Spleen (tissue), 11 donors: ENCODE measurements around the gene SEMA3F. TPM values are rescaled to one million over a fixed set of nuclear protein-coding genes. Genes with fewer than 3 reads are reported as not detected.

Experiments
- DNase-seq: peaks from one replicate; pipeline ENCODE4 v3.0.0-alpha.2; 2020
- H3K27ac ChIP-seq, 8 donors: fragments of 200-600 bp; sonication (generic) in 7 of 8; 1 replicate in 4 of 8; 2 replicates in 4 of 8; pipeline versions ENCODE4 v1.5.0 to v1.8.0; 2016 to 2021; ENCODE audit warnings: inconsistent platforms in 4 of 8, mild to moderate bottlenecking in 4 of 8, moderate library complexity in 1 of 8
- H3K27me3 ChIP-seq, 7 donors: fragments of 200-600 bp; sonication (generic) in 6 of 7; replicated peaks in 1 of 7; 1 replicate in 4 of 7; 2 replicates in 3 of 7; pipeline versions ENCODE4 v1.5.0 to v1.8.0; 2016 to 2021; ENCODE audit warnings: inconsistent platforms in 3 of 7, mild to moderate bottlenecking in 1 of 7
- H3K36me3 ChIP-seq, 6 donors: fragments of 200-600 bp; sonication (generic) in 5 of 6; 1 replicate in 4 of 6; 2 replicates in 2 of 6; pipeline versions ENCODE4 v1.5.0 to v1.8.0; 2016 to 2021; ENCODE audit warnings: inconsistent platforms in 2 of 6
- H3K4me1 ChIP-seq, 6 donors: fragments of 200-600 bp; sonication (generic) in 5 of 6; 1 replicate in 3 of 6; 2 replicates in 3 of 6; pipeline versions ENCODE4 v1.5.0 to v1.8.0; 2016 to 2021; ENCODE audit warnings: inconsistent platforms in 3 of 6
- H3K4me3 ChIP-seq, 8 donors: fragments of 200-600 bp; sonication (generic) in 7 of 8; 1 replicate in 4 of 8; 2 replicates in 4 of 8; pipeline versions ENCODE4 v1.5.0 to v1.8.0; 2016 to 2021; ENCODE audit warnings: inconsistent platforms in 4 of 8, mild to moderate bottlenecking in 4 of 8, moderate library complexity in 2 of 8
- H3K9me3 ChIP-seq, 8 donors: fragments of 200-600 bp; sonication (generic) in 7 of 8; 1 replicate in 4 of 8; 2 replicates in 4 of 8; pipeline versions ENCODE4 v1.5.0 to v1.8.0; 2016 to 2021; ENCODE audit warnings: inconsistent platforms in 4 of 8
- POLR2A ChIP-seq, 3 donors: fragments of 450-650 bp; IDR thresholded peaks; one replicate each; pipeline ENCODE4 v1.5.1; 2017; ENCODE audit warnings: antibody characterized with exemption in 3 of 3, mild to moderate bottlenecking in 1 of 3
- POLR2AphosphoS5 ChIP-seq, 3 donors: sonication (generic); formaldehyde crosslinking; IDR thresholded peaks; one replicate each; pipeline ENCODE4 v1.5.1; 2017; ENCODE audit warnings: antibody characterized with exemption in 3 of 3
- WGBS, 5 donors: extraction: QIAGEN DNeasy Blood & Tissue Kit in 3 of 5; methylation state at CpG; one replicate each; pipeline versions ENCODE4 v1.1.5 to v1.1.7; 2013 to 2018; 5-methylcytosine and 5-hydroxymethylcytosine counted together
- intact Hi-C: fragments of 100-400 bp; cut with DNase I; formaldehyde crosslinking; loops from one replicate; pipeline ENCODE4 v1.15.0; 2023; ENCODE audit warnings: low total_unique reads
- polyA plus RNA-seq, 3 donors: library from polyadenylated mRNA; stranded (reverse); fragments of 200-250 nt; gene quantifications; one replicate each; pipeline ENCODE4 v1.2.1, GENCODE V29; 2013
- total RNA-seq, 7 donors: library from RNA; depleted of rRNA in 3 of 7; stranded (reverse); fragments of >200 nt in 3 of 7; fragmentation: NEBNext Ultra II Directional in 4 of 7; extraction: Animal tissue kit (Norgen Biotek cat#: 25700) in 4 of 7; gene quantifications; one replicate each; pipeline versions ENCODE4 v1.1.0 to v1.2.1, GENCODE V29; 2016 to 2021
- TF ChIP-seq, protein P1 (sequence below), 11 experiments: fragments of 200-600 bp in 7 of 11; fragments of 450-650 bp in 4 of 11; sonication (generic) in 4 of 11; IDR thresholded peaks in 8 of 11; conservative IDR thresholded peaks in 3 of 11; 1 replicate in 7 of 11; 2 replicates in 4 of 11; pipeline versions ENCODE4 v1.4.0 to v1.8.0; 2016 to 2021; ENCODE audit warnings: antibody characterized with exemption in 11 of 11, inconsistent platforms in 4 of 11, mild to moderate bottlenecking in 1 of 11
- donor health status: healthy with polysubstance abuse.
- donor health status: DM: no; HTN: no; CAD: no; lungs with moderate emphysema.
- donor health status: DM: no; HTN: no; CAD: no.
- donor health status: Bipolar disorder and iron deficiency.
- donor health status: healthy.
- donor health status: DM: no; HTN: no; CAD: no.
- donor health status: DM: yes; HTN: yes; CAD: no.

The SEMA3F gene
- total and polyA plus RNA-seq, 10 donors = 16.9 to 205 (median 77.9) TPM

DNA sequence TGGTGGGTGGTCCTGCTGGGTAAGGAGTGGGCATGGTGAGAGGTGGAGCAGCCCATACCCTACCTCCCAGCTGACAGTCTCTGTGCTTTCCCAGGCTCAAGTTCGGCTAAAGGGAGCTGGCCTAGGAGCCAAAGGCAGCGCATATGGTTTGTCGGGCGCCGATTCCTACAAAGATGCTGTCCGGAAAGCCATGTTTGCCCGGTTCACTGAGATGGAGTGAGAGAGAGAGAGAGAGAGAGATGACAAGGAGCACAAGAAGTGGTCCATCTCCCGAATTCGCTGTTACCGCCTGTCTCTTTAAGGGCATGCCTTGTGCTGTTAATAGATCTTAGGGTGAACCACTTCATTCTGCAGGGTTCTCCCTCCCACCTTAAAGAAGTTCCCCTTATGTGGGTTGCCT, 36.9 kb upstream of the SEMA3F start:
- no peak for DNase-seq
- Histone ChIP-seq H3K27me3 (no peaks in the 10 kb centered on the region), H3K36me3 (peaks cover 15 to 100% (median 80%) of the 10 kb centered on the region in 6 donors), H3K9me3 (no peaks in the 10 kb centered on the region), H3K4me3 (no peak overlapping the region), H3K4me1 (peaks cover 0 to 24% (median 14%) of the 10 kb centered on the region in 6 donors), H3K27ac (no peak overlapping the region)
- intact Hi-C loops = no loop called here
- WGBS, 5 donors = 89 to 96% (median 90%) methylated on average over 10 of the region's 10 CpGs
- TF ChIP-seq POLR2AphosphoS5 (IDR thresholded peaks at IDR 0.05) (peak in 1 of 3 donors; percentile 31), POLR2A (IDR thresholded peaks at IDR 0.05) (no peak)

DNA sequence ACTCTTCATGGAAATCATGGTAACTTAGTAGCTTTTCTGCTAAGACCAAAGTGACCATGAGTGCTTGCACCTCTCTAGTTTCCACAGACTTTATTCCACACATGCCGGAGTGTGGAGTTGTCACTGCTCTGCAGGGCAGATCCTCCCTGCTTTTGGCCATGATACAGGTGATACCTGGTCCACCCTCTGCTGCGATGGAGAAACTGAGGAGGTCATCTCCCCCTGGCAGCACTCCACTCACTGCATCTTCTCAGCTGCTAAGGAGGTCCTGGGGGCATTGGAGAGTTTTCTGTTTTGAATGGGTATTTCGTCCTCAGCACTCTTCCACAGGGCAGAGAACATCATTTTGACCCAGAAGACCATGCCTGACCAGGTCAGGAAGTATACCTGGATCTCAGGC, 35.3 kb upstream of the SEMA3F start:
- WGBS, 5 donors = 89 to 98% (median 93%) methylated on average over 3 of the region's 3 CpGs
- no peak overlapping the region for H3K4me3 ChIP-seq
- H3K27ac ChIP-seq = no peak overlapping the region
- intact Hi-C loops = loop anchor here (5.0 to 10.0 kb wide), 2 partner anchors 68 to 155 kb away; partner anchors contain the start of gene LSMEM2
- TF ChIP-seq POLR2AphosphoS5 (IDR thresholded peaks at IDR 0.05) (no peak), POLR2A (IDR thresholded peaks at IDR 0.05) (no peak)
- TF ChIP-seq, protein P1, sequence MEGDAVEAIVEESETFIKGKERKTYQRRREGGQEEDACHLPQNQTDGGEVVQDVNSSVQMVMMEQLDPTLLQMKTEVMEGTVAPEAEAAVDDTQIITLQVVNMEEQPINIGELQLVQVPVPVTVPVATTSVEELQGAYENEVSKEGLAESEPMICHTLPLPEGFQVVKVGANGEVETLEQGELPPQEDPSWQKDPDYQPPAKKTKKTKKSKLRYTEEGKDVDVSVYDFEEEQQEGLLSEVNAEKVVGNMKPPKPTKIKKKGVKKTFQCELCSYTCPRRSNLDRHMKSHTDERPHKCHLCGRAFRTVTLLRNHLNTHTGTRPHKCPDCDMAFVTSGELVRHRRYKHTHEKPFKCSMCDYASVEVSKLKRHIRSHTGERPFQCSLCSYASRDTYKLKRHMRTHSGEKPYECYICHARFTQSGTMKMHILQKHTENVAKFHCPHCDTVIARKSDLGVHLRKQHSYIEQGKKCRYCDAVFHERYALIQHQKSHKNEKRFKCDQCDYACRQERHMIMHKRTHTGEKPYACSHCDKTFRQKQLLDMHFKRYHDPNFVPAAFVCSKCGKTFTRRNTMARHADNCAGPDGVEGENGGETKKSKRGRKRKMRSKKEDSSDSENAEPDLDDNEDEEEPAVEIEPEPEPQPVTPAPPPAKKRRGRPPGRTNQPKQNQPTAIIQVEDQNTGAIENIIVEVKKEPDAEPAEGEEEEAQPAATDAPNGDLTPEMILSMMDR (IDR thresholded peaks at IDR 0.05 in 8 of 11, conservative IDR thresholded peaks at IDR 0.05 in 3 of 11) = no peak
- no peaks in the 10 kb centered on the region for H3K27me3 ChIP-seq
- H3K4me1 ChIP-seq = peaks cover 3 to 39% (median 22%) of the 10 kb centered on the region in 6 donors
- DNase-seq = no peak
- H3K36me3 ChIP-seq = peaks cover 15 to 89% (median 65%) of the 10 kb centered on the region in 6 donors
- H3K9me3 ChIP-seq = no peaks in the 10 kb centered on the region

DNA sequence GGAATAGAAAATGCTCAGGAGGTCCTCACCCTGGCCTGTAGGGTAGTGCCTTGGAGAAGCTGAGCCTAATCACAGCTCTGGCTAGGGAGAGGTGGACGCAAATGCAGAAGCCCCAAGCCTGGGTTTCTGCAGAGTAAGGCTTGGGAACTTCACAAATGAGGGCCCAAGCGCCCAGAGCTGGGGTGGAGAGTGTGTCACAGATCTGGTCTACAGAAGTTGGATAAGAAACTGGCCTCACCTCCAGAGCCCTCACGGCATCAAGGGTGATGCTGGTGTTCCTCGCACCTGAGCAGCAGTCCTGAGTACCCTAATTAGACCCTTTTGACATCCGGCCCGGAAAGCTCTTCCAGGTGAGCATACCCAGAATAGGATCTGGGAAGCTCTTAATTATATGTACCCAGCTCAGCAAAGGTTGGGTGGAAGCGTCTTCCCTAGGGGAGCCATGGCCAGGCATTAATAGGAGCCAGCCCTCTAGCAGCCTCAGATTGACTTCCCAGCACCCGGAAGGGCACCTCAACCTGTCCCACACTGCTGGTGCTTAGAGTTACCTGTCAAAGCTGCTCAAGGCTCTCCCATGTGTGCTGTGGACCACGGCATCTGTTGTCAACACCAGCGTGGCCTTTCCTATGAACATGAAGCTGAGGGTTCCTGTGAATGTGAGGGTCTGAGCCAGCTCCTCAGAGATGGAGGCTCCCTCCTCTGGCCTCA, 34.6 kb upstream of the SEMA3F start:
- Histone ChIP-seq H3K36me3 (peaks cover 9 to 81% (median 58%) of the 10 kb centered on the region in 6 donors), H3K27me3 (no peaks in the 10 kb centered on the region)
- 85 to 92% (median 87%) methylated on average over 10 of the region's 10 CpGs for WGBS, 5 donors

DNA sequence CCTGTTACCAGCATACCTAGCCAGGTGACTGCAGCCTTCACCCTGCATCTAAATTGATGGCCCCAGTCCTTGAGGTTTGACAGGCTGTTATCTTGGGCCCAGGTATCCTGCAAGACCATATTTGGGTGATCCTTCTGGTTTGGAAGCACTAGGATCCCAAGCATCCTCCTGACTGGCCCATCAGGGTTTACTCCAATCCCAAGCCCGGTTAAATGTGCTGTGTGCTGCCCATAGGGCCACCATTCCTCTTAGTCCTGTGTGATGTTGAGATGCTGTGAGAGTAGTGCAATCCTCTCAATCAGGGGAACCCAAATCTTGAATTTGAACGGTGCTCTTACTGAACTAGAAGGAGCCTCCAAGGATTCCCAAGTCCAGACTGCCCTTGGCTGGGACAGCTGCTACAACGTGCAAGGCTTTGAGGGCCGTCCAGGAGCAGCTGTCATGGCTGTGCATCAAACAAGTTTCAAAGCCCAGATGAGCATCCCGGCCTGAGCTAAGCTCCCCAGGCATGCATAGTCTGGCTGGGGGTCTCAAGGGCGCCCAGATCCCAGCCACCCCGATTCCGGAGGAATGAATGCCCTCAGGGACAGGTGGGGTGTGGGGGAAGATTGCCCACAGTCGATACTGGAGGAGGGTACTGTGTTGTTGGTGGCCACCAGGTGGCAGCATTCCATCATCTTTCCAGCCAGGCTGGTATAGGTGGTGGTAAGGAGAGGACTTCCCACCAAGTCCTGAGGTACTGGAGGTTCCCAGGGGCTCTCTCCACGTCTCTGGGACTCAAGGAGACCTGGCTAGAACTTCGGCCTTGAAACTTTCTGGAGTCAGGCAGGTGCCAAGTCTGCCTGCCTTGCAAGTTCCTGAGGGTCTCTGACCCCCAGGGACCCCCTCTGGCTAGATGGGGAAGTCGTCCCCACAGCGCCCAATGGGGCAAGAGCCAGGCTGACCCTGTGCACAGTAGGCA, 33.8 kb upstream of the SEMA3F start:
- TF ChIP-seq POLR2A (IDR thresholded peaks at IDR 0.05) (no peak), POLR2AphosphoS5 (IDR thresholded peaks at IDR 0.05) (peak; percentile 69 to 86 (median 79))
- TF ChIP-seq, protein P1 (IDR thresholded peaks at IDR 0.05 in 8 of 11, conservative IDR thresholded peaks at IDR 0.05 in 3 of 11) = peak; percentile 71 to 91 (median 85)
- DNase-seq = peak; percentile 89
- 35 to 41% (median 38%) methylated on average over 11 to 13 of the region's 13 CpGs for WGBS, 5 donors
- H3K27me3 ChIP-seq = no peaks in the 10 kb centered on the region
- H3K9me3 ChIP-seq = no peaks in the 10 kb centered on the region
- peaks cover 3 to 52% (median 27%) of the 10 kb centered on the region in 6 donors for H3K4me1 ChIP-seq
- H3K4me3 ChIP-seq = no peak overlapping the region
- H3K27ac ChIP-seq = peak overlapping the region in 3 of 8 donors; percentile 15 to 48 (median 16)
- intact Hi-C loops = loop anchor here (5.0 to 10.0 kb wide), 2 partner anchors 66 to 153 kb away; partner anchors contain the start of gene LSMEM2
- peaks cover 4 to 73% (median 49%) of the 10 kb centered on the region in 6 donors for H3K36me3 ChIP-seq

More for the DNA sequence above, 34.6 kb upstream of the SEMA3F start:
- H3K4me1 ChIP-seq = peaks cover 3 to 44% (median 24%) of the 10 kb centered on the region in 6 donors
- peak; percentile 35 for DNase-seq
- intact Hi-C loops = loop anchor here (5.0 to 10.0 kb wide), 2 partner anchors 67 to 154 kb away; partner anchors contain the start of gene LSMEM2
- H3K9me3 ChIP-seq = no peaks in the 10 kb centered on the region
- H3K4me3 ChIP-seq = no peak overlapping the region
- peak overlapping the region in 1 of 8 donors; percentile 48 for H3K27ac ChIP-seq
- TF ChIP-seq POLR2A (IDR thresholded peaks at IDR 0.05) (no peak), POLR2AphosphoS5 (IDR thresholded peaks at IDR 0.05) (no peak)
- TF ChIP-seq, protein P1 (IDR thresholded peaks at IDR 0.05 in 8 of 11, conservative IDR thresholded peaks at IDR 0.05 in 3 of 11) = no peak
